KMS-11 (cell line): Measurements from ENCODE around the gene TSC22D1.

Source experiments
- H2AFZ ChIP-seq: fragments of 200-600 bp; sonication (generic); 2 replicates; pipeline ENCODE4 v1.6.1; 2016; ENCODE audit warnings: antibody characterized with exemption, mixed run types, low read depth
- H3K27ac ChIP-seq: fragments of 200-600 bp; sonication (generic); 2 replicates; pipeline ENCODE4 v1.6.1; 2016; ENCODE audit warnings: mild to moderate bottlenecking, mixed run types
- H3K27me3 ChIP-seq: fragments of 200-600 bp; sonication (generic); 2 replicates; pipeline ENCODE4 v1.6.1; 2017; ENCODE audit warnings: mild to moderate bottlenecking, low read depth, mixed run types, moderate library complexity; ENCODE audit not compliant: insufficient read depth
- H3K36me3 ChIP-seq: fragments of 200-600 bp; sonication (generic); 2 replicates; pipeline ENCODE4 v1.6.1; 2017; ENCODE audit warnings: mild to moderate bottlenecking, mixed run types; ENCODE audit not compliant: insufficient read depth
- H3K4me1 ChIP-seq: fragments of 200-600 bp; sonication (generic); 2 replicates; pipeline ENCODE4 v1.6.1; 2016; ENCODE audit warnings: mild to moderate bottlenecking, low read depth, mixed run types; ENCODE audit not compliant: poor library complexity, severe bottlenecking
- H3K4me2 ChIP-seq: fragments of 200-600 bp; sonication (generic); 2 replicates; pipeline ENCODE4 v1.7.0; 2016; ENCODE audit warnings: mild to moderate bottlenecking, mixed run types
- H3K4me3 ChIP-seq: fragments of 200-600 bp; sonication (generic); IDR thresholded peaks from 2 replicates; pipeline ENCODE4 v1.6.1; 2017; ENCODE audit warnings: low read depth, low read length, mixed read lengths; ENCODE audit not compliant: insufficient read depth
- H3K79me2 ChIP-seq: fragments of 200-600 bp; sonication (generic); 2 replicates; pipeline ENCODE4 v1.6.1; 2016; ENCODE audit warnings: low read depth, mixed run types; ENCODE audit not compliant: insufficient read depth
- H3K9ac ChIP-seq: fragments of 200-600 bp; sonication (generic); 2 replicates; pipeline ENCODE4 v1.6.1; 2016; ENCODE audit warnings: mild to moderate bottlenecking, mixed run types
- H4K20me1 ChIP-seq: fragments of 200-600 bp; sonication (generic); 2 replicates; pipeline ENCODE4 v1.6.1; 2016; ENCODE audit warnings: mild to moderate bottlenecking, mixed run types; ENCODE audit not compliant: insufficient read depth
- CTCF ChIP-seq: fragments of 200-600 bp; sonication (generic); conservative IDR thresholded peaks from 2 replicates; pipeline ENCODE4 v1.6.1; 2017; ENCODE audit warnings: low read depth, mild to moderate bottlenecking, antibody characterized with exemption, low read length, moderate library complexity, mixed read lengths

The TSC22D1 gene

GRCh38 chr13:44448875-44449274 lies 127.3 kb downstream of the TSC22D1 start:
- no peak overlapping the region for H3K4me2 ChIP-seq
- no peak overlapping the region for H3K4me3 ChIP-seq
- H3K9ac ChIP-seq = no peak overlapping the region
- H3K36me3 ChIP-seq = no peaks in the 10 kb centered on the region
- H2AFZ ChIP-seq = no peak overlapping the region
- H3K27ac ChIP-seq = no peak overlapping the region
- H3K4me1 ChIP-seq = no peaks in the 10 kb centered on the region
- H4K20me1 ChIP-seq = no peaks in the 10 kb centered on the region
- H3K79me2 ChIP-seq = no peaks in the 10 kb centered on the region
- TF ChIP-seq CTCF = no peak
- H3K27me3 ChIP-seq = no peaks in the 10 kb centered on the region

- H3K4me1 ChIP-seq = no peaks in the 10 kb centered on the region
- no peak for TF ChIP-seq CTCF
- H3K4me3 ChIP-seq = no peak overlapping the region
- no peaks in the 10 kb centered on the region for H3K36me3 ChIP-seq
- H3K27me3 ChIP-seq = no peaks in the 10 kb centered on the region
- H3K79me2 ChIP-seq = no peaks in the 10 kb centered on the region
- H3K9ac ChIP-seq = no peak overlapping the region
- no peak overlapping the region for H3K27ac ChIP-seq
- H2AFZ ChIP-seq = no peak overlapping the region
- no peaks in the 10 kb centered on the region for H4K20me1 ChIP-seq
- H3K4me2 ChIP-seq = no peak overlapping the region
These were observed 127.8 kb downstream of the TSC22D1 start for GRCh38 chr13:44448373-44448772.

- H3K9ac ChIP-seq = no peak overlapping the region
- no peaks in the 10 kb centered on the region for H3K4me1 ChIP-seq
- no peaks in the 10 kb centered on the region for H4K20me1 ChIP-seq
- H3K79me2 ChIP-seq = no peaks in the 10 kb centered on the region
- no peak overlapping the region for H3K4me3 ChIP-seq
- TF ChIP-seq CTCF = no peak
- H3K4me2 ChIP-seq = no peak overlapping the region
- H3K27ac ChIP-seq = no peak overlapping the region
- no peak overlapping the region for H2AFZ ChIP-seq
- H3K36me3 ChIP-seq = no peaks in the 10 kb centered on the region
- H3K27me3 ChIP-seq = no peaks in the 10 kb centered on the region
These were observed 128.3 kb downstream of the TSC22D1 start for GRCh38 chr13:44447783-44448321.

GRCh38 chr13:44440046-44440608 lies 136.0 kb downstream of the TSC22D1 start:
- no peak for TF ChIP-seq CTCF
- H3K4me2 ChIP-seq = no peak overlapping the region
- H3K4me1 ChIP-seq = peaks cover 8% of the 10 kb centered on the region
- no peak overlapping the region for H3K4me3 ChIP-seq
- no peaks in the 10 kb centered on the region for H3K36me3 ChIP-seq
- H3K9ac ChIP-seq = no peak overlapping the region
- no peaks in the 10 kb centered on the region for H3K79me2 ChIP-seq
- no peaks in the 10 kb centered on the region for H3K27me3 ChIP-seq
- H3K27ac ChIP-seq = no peak overlapping the region
- H2AFZ ChIP-seq = no peak overlapping the region
- H4K20me1 ChIP-seq = no peaks in the 10 kb centered on the region
